ENCODE data around the gene AP3S1. TPM values are rescaled to one million over a fixed set of nuclear protein-coding genes. Genes with fewer than 3 reads are reported as not detected.
"Not testable (repeated sequence)": the region's sequence is repeated elsewhere in the genome, so short reads cannot be mapped to it uniquely, and the experiment has no call there.

The AP3S1 gene
- polyA plus RNA-seq, 2 of the 4 experiments (the other 2 are of a cell fraction): 75.7 to 103 TPM

DNA sequence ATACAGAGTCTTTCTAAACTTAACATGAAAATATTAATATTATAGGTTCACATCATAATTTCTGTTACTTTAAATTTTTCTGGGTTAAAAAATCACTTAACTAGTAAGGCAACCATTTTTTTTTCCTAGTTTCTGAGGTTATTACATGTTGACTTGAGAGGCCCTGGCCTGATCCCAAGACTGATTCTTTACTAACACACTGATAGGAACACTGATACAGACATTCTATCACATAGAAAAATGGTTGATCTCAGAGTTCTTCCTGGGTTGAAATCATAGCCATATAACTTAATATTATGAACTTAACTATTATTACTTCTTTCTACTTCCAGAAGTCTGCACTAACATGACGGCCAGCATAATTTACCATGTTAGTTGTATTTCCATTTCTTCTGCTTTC is 43.0 kb downstream of the AP3S1 start (continued):
- TF ChIP-seq, protein P1, sequence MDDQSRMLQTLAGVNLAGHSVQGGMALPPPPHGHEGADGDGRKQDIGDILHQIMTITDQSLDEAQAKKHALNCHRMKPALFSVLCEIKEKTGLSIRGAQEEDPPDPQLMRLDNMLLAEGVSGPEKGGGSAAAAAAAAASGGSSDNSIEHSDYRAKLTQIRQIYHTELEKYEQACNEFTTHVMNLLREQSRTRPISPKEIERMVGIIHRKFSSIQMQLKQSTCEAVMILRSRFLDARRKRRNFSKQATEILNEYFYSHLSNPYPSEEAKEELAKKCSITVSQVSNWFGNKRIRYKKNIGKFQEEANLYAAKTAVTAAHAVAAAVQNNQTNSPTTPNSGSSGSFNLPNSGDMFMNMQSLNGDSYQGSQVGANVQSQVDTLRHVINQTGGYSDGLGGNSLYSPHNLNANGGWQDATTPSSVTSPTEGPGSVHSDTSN (IDR thresholded peaks at IDR 0.05): no peak

DNA sequence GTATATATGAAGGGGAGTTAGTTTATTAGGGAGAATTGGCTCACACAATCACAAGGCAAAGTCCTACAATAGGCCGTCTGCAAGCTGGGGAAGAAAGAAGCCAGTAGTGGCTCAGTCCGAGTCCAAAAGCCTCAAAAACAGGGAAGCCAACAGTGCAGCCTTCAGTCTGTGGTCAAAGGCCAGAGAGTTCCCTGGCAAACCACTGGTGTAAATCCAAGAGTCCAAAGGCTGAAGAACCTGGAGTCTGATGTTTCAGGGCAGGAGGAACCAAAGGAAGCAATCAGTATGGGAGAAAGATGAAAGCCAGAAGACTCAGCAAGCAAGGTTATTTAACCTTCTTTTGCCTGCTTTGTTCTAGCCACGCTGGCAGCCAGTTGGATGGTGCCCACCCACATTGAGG is 43.5 kb downstream of the AP3S1 start:
- DNase-seq (ENCODE audit: low read depth in 1 of 2, low spot score in 1 of 2); H3K27ac ChIP-seq; ATAC-seq; H3K9me3 ChIP-seq; FAIRE-seq; CTCF ChIA-PET; H3K4me3 ChIP-seq; POLR2A ChIA-PET; H3K4me1 ChIP-seq; H3K4me2 ChIP-seq: not testable (repeated sequence)
- WGBS (ENCODE audit: missing lambda C conversion rate): 86% methylated on average over 3 of the region's 3 CpGs

DNA sequence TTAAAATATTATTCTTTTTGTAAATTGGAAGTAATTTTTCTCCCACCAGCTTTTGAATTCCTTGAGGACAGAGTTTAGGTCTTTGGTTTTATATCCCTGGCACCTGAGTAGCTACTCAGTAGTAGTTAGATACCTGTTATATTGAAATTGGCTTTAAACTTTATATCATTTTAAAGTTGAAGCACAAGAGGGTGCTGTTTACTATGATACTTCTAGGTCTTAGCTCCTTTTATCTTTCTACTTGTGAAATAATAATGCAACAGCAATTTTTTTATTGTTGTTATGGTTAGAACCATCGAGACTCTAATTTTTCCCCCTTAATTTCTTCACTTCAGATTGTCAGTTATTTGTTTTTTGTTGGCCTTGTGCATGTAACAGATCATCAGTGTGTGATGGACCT is 46.3 kb downstream of the AP3S1 start:
- no peak overlapping the region for H3K27ac ChIP-seq
- no peaks in the 10 kb centered on the region for H3K9me3 ChIP-seq
- no peak overlapping the region for H3K4me3 ChIP-seq
- H3K4me2 ChIP-seq: no peak overlapping the region
- DNase-seq (ENCODE audit: low read depth in 1 of 2, low spot score in 1 of 2) (peak in 1 of 2 experiments; percentile 24), ATAC-seq (peak in 1 of 2 experiments; percentile 60; a peak in 2 of 6 replicates), FAIRE-seq (no peak)
- 28% methylated on average over 1 of the region's 1 CpG for WGBS (ENCODE audit: missing lambda C conversion rate)
- TF ChIP-seq RAD21 (conservative IDR thresholded peaks at IDR 0.05 in 1 of 2, IDR thresholded peaks at IDR 0.05 in 1 of 2) (peak; percentile 51 to 57), BHLHE40 (IDR thresholded peaks at IDR 0.05; ENCODE audit: low read depth, low read length) (no peak), POLR2A (IDR thresholded peaks at IDR 0.05; ENCODE audit: low read length) (no peak), ESRRA (IDR thresholded peaks at IDR 0.05; ENCODE audit: borderline replicate concordance, low read length) (no peak), SMC3 (IDR thresholded peaks at IDR 0.05) (peak; percentile 44), CEBPB (IDR thresholded peaks at IDR 0.05) (no peak)
- TF ChIP-seq, protein P2, sequence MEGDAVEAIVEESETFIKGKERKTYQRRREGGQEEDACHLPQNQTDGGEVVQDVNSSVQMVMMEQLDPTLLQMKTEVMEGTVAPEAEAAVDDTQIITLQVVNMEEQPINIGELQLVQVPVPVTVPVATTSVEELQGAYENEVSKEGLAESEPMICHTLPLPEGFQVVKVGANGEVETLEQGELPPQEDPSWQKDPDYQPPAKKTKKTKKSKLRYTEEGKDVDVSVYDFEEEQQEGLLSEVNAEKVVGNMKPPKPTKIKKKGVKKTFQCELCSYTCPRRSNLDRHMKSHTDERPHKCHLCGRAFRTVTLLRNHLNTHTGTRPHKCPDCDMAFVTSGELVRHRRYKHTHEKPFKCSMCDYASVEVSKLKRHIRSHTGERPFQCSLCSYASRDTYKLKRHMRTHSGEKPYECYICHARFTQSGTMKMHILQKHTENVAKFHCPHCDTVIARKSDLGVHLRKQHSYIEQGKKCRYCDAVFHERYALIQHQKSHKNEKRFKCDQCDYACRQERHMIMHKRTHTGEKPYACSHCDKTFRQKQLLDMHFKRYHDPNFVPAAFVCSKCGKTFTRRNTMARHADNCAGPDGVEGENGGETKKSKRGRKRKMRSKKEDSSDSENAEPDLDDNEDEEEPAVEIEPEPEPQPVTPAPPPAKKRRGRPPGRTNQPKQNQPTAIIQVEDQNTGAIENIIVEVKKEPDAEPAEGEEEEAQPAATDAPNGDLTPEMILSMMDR (IDR thresholded peaks at IDR 0.05): peak; percentile 50
- ChIA-PET CTCF (interaction anchor here (0.6 to 1.2 kb wide), 6 partner anchors 43 to 181 kb away, joined by 3 to 12 read pairs (median 4); partner anchors contain the start of gene ARL14EPL), POLR2A (no interaction called here)
- no peaks in the 10 kb centered on the region for H3K4me1 ChIP-seq

DNA sequence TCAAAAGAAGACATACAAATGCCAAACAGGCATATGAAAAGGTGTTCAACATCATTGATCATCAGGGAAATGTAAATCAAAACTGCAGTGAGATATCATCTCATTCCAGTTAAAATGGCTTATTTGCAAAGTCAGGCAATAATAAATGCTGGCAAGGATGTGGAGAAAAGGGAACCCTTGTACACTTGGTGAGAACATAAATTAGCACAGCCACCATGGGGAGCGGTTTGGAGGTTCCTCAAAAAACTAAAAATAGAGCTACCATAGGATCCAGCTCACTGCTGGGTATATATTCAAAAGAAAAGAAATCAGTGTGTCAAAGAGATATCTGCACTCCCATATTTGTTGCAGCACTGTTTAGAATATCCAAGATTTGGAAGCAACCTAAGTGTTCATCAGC is 50.3 kb downstream of the AP3S1 start:
- no peaks in the 10 kb centered on the region for H3K4me1 ChIP-seq
- H3K4me2 ChIP-seq: no peak overlapping the region
- WGBS (ENCODE audit: missing lambda C conversion rate): 97% methylated on average over 1 of the region's 1 CpG
- no peak for DNase-seq (ENCODE audit: low read depth in 1 of 2, low spot score in 1 of 2)
- H3K27ac ChIP-seq: no peak overlapping the region
- ChIA-PET CTCF (interaction anchor here (1.0 kb wide), 1 partner anchor 18 kb away, joined by 3 read pairs; no protein-coding TSS in a partner anchor), POLR2A (no interaction called here)
- no peaks in the 10 kb centered on the region for H3K9me3 ChIP-seq
- TF ChIP-seq EP300 (IDR thresholded peaks at IDR 0.05): no peak
- TF ChIP-seq POLR2A (IDR thresholded peaks at IDR 0.05; ENCODE audit: low read length): no peak
- TF ChIP-seq RAD21 (conservative IDR thresholded peaks at IDR 0.05 in 1 of 2, IDR thresholded peaks at IDR 0.05 in 1 of 2): no peak
- TF ChIP-seq TP53 (CRISPR knock-in tag; IDR thresholded peaks at IDR 0.05): no peak
- TF ChIP-seq, protein P1 (IDR thresholded peaks at IDR 0.05): no peak
- no peak for TF ChIP-seq GATA3 (IDR thresholded peaks at IDR 0.05; ENCODE audit: borderline replicate concordance)
- no peak for TF ChIP-seq RFX5 (IDR thresholded peaks at IDR 0.05)
- TF ChIP-seq MAFK (IDR thresholded peaks at IDR 0.05; ENCODE audit: partially characterized antibody): no peak
- no peak for TF ChIP-seq HOXB13 (CRISPR knock-in tag; IDR thresholded peaks at IDR 0.05; ENCODE audit: low read depth)
- no peak for ATAC-seq
- FAIRE-seq: no peak
- H3K4me3 ChIP-seq: no peak overlapping the region

DNA sequence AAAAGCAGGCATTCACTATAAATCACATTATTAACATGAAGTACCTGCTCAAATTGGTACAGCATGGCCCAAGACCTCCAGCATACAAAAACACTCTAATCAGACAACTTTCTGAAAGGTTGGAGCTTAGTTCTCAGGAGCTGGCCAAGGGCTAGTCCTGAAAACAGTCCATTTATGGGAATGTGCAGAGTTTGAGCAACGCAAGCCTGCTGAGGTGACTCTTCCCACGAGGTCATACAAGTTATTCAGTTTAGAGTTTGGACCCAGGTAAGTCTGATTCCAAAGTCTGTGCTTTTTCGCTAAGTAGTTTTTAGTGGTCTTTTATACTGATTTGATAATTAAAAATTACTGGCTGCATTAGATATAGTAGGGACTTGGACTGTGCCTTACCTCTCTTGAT is 52.6 kb downstream of the AP3S1 start:
- no peak for DNase-seq (ENCODE audit: low read depth in 1 of 2, low spot score in 1 of 2)
- ChIA-PET POLR2A (interaction anchor here (0.8 kb wide), 1 partner anchor 52 kb away, joined by 3 read pairs; the partner anchor contains the start of gene AP3S1), CTCF (interaction anchor here (1.0 kb wide), 1 partner anchor 173 kb away, joined by 3 read pairs; no protein-coding TSS in a partner anchor)
- no peaks in the 10 kb centered on the region for H3K9me3 ChIP-seq
- TF ChIP-seq, protein P3, sequence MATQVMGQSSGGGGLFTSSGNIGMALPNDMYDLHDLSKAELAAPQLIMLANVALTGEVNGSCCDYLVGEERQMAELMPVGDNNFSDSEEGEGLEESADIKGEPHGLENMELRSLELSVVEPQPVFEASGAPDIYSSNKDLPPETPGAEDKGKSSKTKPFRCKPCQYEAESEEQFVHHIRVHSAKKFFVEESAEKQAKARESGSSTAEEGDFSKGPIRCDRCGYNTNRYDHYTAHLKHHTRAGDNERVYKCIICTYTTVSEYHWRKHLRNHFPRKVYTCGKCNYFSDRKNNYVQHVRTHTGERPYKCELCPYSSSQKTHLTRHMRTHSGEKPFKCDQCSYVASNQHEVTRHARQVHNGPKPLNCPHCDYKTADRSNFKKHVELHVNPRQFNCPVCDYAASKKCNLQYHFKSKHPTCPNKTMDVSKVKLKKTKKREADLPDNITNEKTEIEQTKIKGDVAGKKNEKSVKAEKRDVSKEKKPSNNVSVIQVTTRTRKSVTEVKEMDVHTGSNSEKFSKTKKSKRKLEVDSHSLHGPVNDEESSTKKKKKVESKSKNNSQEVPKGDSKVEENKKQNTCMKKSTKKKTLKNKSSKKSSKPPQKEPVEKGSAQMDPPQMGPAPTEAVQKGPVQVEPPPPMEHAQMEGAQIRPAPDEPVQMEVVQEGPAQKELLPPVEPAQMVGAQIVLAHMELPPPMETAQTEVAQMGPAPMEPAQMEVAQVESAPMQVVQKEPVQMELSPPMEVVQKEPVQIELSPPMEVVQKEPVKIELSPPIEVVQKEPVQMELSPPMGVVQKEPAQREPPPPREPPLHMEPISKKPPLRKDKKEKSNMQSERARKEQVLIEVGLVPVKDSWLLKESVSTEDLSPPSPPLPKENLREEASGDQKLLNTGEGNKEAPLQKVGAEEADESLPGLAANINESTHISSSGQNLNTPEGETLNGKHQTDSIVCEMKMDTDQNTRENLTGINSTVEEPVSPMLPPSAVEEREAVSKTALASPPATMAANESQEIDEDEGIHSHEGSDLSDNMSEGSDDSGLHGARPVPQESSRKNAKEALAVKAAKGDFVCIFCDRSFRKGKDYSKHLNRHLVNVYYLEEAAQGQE (IDR thresholded peaks at IDR 0.05): peak; percentile 20; the same call in 1 of the 2 replicates
- no peak for TF ChIP-seq POLR2A (IDR thresholded peaks at IDR 0.05; ENCODE audit: low read length)
- no peak overlapping the region for H3K4me2 ChIP-seq
- H3K27ac ChIP-seq: no peak overlapping the region
- no peak overlapping the region for H3K4me3 ChIP-seq
- no peak for ATAC-seq
- no peak for FAIRE-seq
- WGBS (ENCODE audit: missing lambda C conversion rate): 80% methylated on average over 3 of the region's 3 CpGs
- H3K4me1 ChIP-seq: no peaks in the 10 kb centered on the region

Data from A549 (cell line).